HL-60/S4 treated with retinoic acid at 250 ng/mL for 4 days and 3 days (cell line): ENCODE results near the gene IRF2BP2.

Experiments
- in situ Hi-C: fragments of 300-500 bp; cut with MboI; formaldehyde crosslinking; loops from 2 replicates; pipeline ENCODE4 v1.7.0; 2022; ENCODE audit warnings: low sequenced_read_pairs

IRF2BP2 gene

DNA sequence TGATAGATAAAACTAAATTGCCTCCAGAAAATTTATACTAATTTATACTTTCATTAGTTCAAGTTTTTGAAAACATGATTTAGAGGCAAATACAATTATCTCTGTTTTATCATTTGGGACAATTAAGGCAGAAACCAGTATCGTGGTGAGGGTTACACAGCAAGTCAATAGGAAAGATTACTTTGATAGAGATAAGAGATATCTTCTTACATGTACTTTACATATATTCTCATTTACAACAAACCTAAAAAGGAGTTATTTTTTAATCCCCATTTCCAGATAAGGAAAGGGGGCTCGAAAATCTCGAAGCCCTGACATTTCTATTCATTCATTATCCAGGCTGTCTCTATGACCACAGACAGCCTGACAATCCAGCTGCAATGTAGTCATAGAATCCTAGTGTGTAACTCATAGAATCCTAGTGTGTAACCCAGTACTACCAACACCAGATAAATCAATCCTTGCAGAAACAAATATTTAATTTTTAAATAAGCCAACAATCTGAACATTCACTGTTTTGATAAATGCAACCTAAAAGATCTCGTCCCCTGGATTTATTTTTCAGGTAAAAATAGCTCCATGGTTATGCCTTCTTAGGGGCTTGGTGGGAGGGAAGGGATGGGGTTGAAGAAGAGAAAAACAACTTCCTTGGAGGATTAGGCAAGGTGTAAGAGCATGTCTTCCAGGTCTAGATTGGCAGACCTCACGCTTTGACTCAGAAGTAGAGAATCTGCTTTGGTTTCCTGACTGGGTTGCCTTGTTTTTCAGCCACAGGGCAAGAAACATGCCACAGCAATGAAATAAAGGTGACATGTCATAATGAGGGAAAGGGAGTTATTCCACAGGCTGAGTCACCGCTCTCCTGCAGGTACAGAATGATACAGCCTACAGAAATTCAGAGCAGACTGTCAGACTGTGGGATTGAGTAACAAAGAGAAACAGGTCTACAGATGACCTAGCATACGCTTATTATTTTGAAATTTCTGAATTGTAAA, 45.6 kb downstream of the IRF2BP2 start:
- in situ Hi-C loops = no loop called here

DNA sequence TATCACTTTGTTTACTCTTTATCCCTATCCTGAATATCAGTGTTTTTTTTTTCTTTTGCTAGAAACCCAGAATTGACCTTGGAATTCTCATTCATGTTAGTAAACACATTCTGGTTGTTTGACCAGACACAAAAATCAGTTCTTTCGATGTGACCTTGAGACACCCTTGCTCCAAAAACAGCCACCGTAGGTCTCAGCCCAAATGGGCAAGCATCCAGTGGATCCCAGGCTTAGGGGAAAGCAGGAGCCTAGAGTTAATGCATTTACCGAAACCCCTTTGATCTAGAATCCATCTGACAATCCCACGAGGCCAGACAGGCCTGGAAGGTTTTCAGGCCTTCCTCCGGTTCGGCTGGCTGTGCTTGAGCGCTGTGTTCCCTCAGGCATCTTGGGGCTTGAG, 47.6 kb downstream of the IRF2BP2 start:
- in situ Hi-C loops = no loop called here

- in situ Hi-C loops = no loop called here
Measured at GRCh38 chr1:234561319-234561718, 48.7 kb downstream of the IRF2BP2 start.

DNA sequence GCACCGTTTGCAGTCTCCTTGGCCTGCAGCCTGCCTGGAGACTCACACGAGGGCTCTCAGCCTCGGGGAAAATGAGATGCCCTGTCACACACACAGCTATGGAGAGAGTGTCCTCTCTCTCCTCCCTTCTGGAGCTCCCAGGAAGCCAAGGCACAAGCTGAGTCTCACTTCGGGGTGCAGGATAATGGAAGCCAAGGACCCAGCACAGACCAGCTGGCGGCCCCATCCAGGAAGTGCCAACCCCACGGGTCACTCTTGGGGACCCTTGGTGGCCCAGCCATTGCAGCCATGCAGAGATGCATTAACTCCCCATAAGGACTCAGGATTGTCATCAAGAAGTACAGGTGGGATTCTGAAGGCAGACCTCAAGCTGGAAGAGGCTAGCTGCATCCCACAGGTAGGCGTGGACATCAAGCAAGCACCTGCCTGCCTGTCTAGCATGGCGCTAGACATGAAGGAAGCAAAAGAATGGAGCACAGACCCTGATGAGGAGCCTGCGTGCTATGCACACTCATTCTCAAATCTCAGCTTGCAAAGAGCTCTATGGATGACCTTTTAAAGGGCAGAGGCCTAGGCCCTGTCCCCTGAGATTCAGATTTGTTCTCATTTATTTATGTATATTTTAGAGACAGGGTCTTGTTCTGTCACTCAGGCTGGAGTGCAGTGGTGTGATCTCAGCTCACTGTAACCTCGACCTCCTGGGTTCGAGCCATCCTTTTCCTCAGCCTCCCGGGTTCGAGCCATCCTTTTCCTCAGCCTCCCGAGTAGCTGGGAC, 49.9 kb downstream of the IRF2BP2 start:
- in situ Hi-C loops = no loop called here

DNA sequence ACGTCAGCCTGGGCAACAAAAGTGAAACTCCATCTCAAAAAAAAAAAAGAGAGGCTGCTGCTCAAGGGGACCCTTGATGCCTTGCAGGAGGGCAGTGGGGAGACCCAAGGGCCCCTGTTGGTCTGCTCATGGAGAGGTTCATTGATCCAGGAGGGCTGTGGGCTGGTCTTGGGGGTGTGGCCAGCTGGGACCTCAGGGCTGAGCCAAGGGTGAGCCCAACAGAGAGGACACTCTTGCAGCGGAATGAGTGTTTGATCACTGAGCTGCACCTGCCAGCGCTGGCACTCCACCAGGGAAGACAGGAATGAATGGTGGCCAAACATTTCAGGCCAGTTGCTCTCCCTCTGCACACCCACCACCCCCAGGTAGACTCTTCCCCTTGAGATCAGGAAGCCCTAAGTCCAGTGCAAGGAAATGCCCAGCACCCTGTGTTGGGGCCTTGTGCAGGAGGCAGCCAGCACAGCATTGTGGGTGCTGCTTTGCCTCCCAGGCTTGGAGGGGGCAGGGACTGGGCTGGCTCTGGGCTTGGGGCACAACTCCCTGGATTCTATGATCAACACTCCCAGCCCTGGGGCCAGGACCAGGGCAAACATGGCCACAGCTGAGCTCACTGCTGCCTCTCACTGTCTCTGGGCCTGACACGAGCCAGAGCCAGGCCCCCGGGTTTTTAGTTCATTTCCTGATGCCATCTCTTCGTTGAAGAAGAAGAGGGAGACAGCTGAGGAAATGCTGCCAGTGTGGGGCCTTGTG, 50.7 kb downstream of the IRF2BP2 start:
- in situ Hi-C loops = no loop called here

DNA sequence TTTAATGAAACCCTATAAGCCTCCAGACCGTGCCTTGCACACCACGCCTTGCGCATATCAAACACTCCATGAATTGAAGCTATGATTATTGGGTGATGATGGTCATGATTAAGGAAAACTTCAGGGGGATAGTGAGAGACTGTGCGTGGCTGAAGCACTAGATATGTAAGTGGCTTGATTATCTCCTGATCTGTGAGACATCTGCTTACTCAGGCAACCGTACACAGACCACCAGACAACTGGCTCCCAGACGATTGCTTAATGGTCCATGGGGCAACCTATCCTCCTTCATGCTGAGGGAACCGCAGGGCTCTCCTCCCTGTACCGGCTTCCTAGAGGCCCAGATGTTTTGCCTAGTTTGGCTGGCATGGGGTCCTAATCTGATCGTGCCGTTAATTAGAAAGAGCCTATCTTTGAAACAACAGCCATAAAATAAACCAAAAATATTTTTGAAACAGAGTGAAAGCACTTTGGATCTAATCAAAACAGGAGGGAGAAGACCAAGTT, 51.6 kb downstream of the IRF2BP2 start:
- in situ Hi-C loops = no loop called here

DNA sequence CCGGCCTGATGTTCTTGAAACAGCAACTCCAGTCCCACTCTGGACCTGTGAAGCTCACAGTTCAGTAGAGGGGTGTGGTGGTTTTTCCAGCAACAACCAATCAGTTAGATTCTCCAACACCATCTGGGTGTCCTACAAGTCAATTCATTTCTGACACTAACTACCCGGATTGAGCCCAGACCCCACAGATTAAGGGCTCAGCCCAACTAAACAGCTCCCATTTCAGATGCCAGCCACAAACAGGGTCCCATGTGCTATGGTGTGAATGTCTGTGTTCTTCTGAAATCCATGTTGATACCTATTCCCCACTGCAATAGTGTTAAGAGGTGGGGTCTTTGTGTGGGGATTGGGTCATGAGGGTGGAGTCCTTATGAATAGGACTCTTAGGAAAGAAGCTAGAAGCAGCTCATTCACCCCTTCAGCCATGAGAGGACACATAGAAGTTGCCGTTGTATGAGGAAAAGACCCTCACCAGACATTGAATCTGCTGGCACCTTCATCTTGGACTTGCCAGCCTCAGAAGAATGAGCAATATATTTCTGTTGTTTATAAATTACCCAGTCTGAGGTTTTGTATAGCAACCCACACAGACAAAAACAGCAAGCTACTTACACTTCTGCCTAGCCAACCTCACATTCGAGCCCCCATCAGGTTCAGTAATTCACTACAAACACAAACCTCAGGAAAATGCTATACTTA, 53.6 kb downstream of the IRF2BP2 start:
- in situ Hi-C loops = no loop called here

DNA sequence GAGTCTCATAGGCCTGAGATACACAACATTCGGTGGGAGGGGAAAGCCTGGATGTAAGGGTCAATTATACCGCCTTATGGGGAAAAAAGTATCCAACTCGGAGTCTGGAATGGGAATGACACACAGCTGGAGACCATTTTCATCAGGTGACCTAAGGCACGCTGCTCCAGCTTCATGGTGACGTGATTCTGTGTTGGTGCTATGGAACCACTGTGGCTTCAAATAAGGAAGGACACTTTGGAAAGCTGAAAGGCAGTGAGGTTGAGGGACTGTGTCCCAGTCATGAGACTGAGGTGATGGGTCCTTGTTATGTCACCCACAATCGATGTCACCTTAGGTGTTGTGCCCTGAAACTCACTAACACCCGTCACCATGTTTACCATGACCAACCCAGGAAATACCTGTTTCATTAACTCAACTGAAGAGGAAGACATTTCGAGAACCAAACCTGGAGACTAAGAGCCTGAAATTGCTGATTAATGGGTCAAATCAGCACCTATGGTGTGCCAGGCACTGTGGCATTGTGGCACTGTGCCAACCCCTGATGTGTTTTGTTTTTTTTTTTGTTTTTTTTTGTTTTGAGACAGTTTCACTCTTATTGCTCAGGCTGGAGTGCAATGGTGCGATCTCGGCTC, 54.5 kb downstream of the IRF2BP2 start:
- in situ Hi-C loops = no loop called here

- in situ Hi-C loops = no loop called here
Measured at GRCh38 chr1:234554698-234555311, 55.2 kb downstream of the IRF2BP2 start.
